DOHH2 (cell line): Measurements from ENCODE around the gene SCRN2.

ENCODE experiments used
- EZH2phosphoT487 ChIP-seq: fragments of 200-600 bp; sonication (generic); IDR thresholded peaks from 2 replicates; pipeline ENCODE4 v1.6.1; 2017; ENCODE audit warnings: borderline replicate concordance, mild to moderate bottlenecking, antibody characterized with exemption, low read length, moderate library complexity, mixed read lengths
- TF ChIP-seq, protein P1 (sequence below): fragments of 200-600 bp; sonication (generic); IDR thresholded peaks from one replicate; pipeline ENCODE4 v1.5.1; 2014; ENCODE audit warnings: antibody characterized with exemption, mild to moderate bottlenecking, low read depth, low read length; ENCODE audit not compliant: poor library complexity, severe bottlenecking

DNA sequence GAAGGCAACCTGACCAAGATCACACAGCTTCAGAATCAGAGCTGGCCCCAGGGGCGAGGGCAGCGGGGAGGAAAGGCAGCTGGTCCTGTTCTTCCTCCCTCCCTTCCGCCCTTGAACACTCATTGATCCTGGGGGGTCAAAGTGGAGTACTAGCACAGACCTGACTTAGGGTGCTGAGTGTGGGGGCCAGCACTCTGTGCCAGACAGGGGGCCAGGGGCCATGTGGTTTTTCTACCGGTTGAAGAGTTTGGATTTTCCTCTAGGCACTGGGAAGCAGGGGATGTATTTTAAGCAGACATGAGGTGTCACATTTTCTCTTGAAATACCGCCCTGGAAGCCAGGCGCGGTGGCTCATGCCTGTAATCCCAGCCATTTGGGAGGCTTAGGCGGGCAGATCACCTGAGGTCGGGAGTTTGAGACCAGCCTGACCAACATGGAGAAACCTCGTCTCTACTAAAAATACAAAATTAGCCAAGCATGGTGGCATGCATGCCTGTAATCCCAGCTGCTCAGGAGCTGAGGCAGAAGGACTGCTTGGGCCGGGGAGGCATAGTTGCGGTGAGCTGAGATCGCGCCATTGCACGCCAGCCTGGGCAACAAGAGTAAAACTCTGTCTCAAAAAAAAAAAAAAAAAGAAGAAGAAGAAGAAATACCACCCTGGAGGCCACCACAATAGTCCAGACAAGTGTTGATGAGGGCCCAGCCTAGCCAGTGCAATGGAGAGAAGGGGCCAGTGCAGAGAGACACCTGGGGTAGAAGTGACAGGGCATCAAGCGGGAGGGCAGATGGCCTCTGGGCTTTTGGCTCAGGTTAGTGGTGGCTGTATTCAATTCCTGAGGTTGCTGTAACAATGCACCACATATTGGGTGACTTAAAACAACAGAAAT lies 34.8 kb downstream of the SCRN2 start:
- no peak for TF ChIP-seq EZH2phosphoT487
- TF ChIP-seq, protein P1, sequence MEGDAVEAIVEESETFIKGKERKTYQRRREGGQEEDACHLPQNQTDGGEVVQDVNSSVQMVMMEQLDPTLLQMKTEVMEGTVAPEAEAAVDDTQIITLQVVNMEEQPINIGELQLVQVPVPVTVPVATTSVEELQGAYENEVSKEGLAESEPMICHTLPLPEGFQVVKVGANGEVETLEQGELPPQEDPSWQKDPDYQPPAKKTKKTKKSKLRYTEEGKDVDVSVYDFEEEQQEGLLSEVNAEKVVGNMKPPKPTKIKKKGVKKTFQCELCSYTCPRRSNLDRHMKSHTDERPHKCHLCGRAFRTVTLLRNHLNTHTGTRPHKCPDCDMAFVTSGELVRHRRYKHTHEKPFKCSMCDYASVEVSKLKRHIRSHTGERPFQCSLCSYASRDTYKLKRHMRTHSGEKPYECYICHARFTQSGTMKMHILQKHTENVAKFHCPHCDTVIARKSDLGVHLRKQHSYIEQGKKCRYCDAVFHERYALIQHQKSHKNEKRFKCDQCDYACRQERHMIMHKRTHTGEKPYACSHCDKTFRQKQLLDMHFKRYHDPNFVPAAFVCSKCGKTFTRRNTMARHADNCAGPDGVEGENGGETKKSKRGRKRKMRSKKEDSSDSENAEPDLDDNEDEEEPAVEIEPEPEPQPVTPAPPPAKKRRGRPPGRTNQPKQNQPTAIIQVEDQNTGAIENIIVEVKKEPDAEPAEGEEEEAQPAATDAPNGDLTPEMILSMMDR: no peak
